Activated CD4-positive, alpha-beta T cell treated with anti-CD3 and anti-CD28 coated beads, Interleukin-2, amount 50 U/mL, for 16 hours (primary cell): ENCODE data around the gene PCK2.
"Not testable (repeated sequence)": the region's sequence is repeated elsewhere in the genome, so short reads cannot be mapped to it uniquely, and the experiment has no call there.

ENCODE experiments used
- DNase-seq: peaks from one replicate; pipeline ENCODE4 v3.0.0-alpha.2; 2020

PCK2 gene

GRCh38 chr14:24098229-24098926 lies 4.3 kb downstream of the PCK2 start:
- DNase-seq = no peak

DNA sequence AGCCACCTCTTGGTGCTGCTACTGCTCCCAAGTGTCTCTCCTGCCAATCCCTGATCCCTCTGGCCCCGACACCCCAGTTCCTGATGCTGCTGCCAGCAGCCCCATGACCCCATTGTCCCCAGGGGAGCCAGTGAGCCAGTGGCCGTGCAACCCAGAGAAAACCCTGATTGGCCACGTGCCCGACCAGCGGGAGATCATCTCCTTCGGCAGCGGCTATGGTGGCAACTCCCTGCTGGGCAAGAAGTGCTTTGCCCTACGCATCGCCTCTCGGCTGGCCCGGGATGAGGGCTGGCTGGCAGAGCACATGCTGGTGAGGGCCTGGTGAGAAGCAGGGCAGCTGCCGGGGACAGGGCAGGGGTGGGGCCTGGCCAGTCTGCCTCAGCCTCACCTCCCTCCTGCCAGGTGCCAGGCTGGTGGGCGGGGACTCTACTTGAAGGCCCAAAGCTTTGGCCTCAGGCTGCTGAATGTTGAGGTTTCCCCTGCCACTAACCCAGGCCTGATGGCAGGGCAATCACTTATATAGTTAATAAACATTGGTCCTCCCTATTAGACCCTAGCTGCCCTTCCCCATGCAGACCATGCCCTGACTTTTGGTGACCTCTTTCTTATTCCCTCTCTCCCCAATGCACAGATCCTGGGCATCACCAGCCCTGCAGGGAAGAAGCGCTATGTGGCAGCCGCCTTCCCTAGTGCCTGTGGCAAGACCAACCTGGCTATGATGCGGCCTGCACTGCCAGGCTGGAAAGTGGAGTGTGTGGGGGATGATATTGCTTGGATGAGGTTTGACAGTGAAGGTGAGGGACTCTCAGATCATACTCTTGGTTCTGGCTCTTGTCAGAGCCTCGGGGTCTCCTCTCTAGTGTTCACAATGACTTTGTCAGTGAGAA lies 5.1 kb downstream of the PCK2 start:
- no peak for DNase-seq

GRCh38 chr14:24100197-24100981 lies 6.3 kb downstream of the PCK2 start:
- DNase-seq = no peak

- DNase-seq = no peak
Observed at GRCh38 chr14:24100982-24101494, 6.9 kb downstream of the PCK2 start.

GRCh38 chr14:24102357-24103048 lies 8.4 kb downstream of the PCK2 start:
- no peak for DNase-seq

DNA sequence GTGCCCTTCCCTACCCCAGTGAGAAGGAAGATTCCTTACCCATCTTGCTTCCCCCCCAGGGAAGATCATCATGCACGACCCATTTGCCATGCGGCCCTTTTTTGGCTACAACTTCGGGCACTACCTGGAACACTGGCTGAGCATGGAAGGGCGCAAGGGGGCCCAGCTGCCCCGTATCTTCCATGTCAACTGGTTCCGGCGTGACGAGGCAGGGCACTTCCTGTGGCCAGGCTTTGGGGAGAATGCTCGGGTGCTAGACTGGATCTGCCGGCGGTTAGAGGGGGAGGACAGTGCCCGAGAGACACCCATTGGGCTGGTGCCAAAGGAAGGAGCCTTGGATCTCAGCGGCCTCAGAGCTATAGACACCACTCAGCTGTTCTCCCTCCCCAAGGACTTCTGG lies 9.3 kb downstream of the PCK2 start:
- DNase-seq = no peak

DNA sequence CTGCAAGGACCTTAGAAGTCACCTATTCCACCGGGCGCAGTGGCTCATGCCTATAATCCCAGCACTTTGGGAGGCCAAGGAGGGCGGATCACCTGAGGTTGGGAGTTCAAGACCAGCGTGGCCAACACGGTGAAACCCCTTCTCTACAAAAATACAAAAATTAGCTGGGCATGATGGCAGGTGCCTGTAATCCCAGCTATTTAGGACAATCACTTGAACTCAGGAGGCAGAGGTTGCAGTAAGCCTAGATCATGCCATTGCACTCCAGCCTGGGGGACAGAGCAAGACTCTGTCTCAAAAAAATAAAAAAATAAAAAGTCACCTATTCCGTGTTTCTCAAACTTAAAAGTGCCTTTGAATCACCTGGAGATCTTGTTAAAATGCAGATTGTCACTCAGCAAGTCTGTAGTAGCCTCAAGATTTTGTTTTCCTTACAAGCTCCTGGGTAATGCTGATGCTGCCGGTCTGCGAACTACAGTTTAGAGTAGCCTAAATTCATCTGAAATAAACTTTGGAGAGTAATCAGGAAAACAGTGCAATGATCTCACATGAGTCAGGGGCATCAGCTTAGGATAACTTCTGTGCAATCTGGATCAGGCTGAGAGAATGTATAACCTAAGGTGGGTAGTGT lies 11.6 kb downstream of the PCK2 start:
- DNase-seq = not testable (repeated sequence)

DNA sequence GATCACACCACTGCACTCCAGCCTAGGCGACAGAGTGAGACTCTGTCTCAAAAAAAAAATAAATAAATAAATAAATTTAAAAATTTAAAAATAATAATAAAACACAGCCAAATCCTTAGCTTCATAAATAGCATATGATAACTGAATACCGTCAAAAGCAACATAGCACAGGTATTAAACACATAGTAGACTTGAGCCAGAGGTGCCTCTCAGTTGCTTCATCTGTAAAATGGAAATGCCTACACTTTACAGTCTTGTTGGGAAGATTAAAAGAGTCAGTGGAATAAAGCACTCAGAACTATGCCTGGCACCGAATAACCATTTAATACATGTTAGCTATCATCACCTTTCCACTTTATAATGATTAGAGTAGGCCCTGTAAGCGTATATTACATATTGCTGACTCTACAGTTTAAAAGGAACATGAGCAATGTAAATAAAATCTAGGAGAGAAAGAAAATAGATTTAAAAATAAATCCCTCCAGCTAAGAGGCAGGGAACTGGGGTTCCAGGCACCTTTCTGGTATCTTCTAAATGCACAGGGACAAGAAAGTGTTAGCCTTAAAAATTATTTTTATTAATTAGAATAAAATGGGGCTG lies 12.7 kb downstream of the PCK2 start:
- no peak for DNase-seq

DNA sequence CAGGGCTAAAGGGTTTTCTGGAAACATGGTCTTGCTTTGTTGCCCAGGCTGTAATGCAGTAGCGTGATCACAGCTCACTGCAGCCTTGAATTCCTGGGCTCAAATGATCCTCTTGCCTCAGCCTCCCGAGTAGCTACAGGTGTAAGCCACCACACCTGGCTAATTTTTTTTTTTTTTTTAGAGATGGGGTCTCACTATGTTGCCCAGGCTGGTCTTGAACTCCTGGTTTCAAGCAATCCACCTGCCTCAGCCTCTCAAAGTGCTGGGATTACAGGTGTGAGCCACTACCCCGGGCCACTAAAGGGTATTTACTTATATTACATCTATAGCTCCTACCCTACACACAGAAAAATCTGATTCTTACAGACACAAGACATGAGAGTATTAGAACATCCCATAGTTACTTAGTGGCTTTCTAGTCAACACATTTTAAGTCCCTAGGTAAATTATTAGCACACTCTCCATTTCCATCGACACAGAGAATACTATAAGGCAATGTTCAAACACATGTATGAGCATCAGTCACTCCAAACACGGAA lies 14.3 kb downstream of the PCK2 start:
- DNase-seq = no peak

- no peak for DNase-seq
Observed at GRCh38 chr14:24110060-24110459, 15.9 kb downstream of the PCK2 start.

DNA sequence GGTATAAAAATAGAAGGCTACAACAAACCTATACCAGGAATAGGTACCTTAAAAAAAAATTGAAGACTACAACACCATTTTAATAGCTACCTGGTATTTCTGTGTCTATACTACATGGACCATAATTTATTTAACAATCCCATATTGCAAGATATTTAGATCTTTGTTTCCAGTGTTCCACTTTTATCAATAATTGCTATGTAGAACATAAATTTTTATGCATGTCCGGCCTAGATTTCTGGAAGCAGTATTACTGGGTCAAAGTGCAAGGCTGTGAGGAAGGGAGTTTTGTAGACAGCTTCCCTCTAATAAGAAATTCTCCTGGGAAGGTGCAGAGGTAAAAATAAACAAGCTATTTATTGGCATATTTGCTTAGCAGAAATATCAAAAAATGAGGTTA lies 16.4 kb downstream of the PCK2 start:
- no peak for DNase-seq

- DNase-seq = peak; percentile 12
Observed at GRCh38 chr14:24113379-24113800, 19.3 kb downstream of the PCK2 start.

- peak; percentile 87 for DNase-seq
Observed at GRCh38 chr14:24113801-24114531, 19.9 kb downstream of the PCK2 start.

GRCh38 chr14:24114532-24115421 lies 20.7 kb downstream of the PCK2 start, which contains the start of the genes DCAF11 and NRL:
TSS of gene DCAF11 (plus strand) at chr14:24114777. CDS start at chr14:24115595, 818 bp downstream.
TSS of gene NRL (minus strand) at chr14:24114949. CDS start at chr14:24082848, 32,101 bp downstream.
- DNase-seq = peak; percentile 99

- no peak for DNase-seq
Observed at GRCh38 chr14:24115422-24116127, 21.5 kb downstream of the PCK2 start.

DNA sequence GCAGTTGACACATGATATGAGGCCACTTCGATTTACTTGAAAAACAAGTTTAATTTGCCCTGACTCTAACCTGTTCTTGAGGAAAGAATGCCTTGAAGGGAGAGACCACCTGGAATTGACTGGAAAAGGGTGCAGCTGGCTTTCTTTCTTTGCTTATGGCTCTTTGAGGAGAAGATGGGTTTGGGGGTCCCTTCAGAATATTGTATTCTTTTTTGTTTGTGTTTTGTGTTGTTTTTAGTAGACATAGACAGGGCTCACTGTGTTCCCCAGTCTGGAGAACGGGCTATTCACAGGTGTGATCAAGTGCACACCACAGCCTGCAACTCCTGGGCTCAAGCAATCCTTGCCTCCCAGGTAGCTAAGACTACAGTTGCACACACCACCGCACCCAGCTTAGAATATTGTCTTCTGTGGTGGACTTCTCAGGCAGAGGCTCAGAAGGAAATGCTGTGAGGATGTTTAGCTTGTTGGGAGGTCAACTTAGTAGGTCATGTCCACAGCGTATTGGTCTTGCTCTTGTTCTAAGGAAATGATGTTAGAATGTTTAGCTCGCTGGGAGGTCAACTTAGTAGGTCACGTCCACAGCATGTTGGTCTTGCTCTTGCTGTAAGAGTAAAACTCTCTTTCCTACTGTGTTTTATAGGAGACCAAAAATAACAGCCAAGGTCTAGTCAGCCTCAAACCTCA lies 22.2 kb downstream of the PCK2 start:
- DNase-seq = no peak

GRCh38 chr14:24117179-24117578 lies 23.1 kb downstream of the PCK2 start:
- DNase-seq = no peak

DNA sequence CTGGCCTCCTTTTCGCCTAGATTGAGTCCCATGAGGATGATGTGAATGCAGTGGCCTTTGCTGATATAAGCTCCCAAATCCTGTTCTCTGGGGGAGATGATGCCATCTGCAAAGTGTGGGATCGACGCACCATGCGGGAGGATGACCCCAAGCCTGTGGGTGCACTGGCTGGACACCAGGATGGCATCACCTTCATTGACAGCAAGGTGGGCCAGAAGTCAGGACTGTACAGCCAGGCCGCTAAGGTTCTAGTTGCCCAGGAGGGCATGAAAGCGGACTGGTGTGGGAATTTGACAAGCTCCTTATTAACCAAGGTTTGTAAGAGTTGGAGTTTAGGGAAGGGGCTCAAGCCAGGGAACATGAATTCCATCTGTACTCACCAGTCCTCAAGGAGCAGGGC lies 25.6 kb downstream of the PCK2 start:
- DNase-seq = no peak
